Measurements from ENCODE around the gene LRMDA. TPM values are rescaled to one million over a fixed set of nuclear protein-coding genes. Genes with fewer than 3 reads are reported as not detected.

Gene LRMDA
- total RNA-seq, 1 donor from 2014 or later, result not detected

DNA sequence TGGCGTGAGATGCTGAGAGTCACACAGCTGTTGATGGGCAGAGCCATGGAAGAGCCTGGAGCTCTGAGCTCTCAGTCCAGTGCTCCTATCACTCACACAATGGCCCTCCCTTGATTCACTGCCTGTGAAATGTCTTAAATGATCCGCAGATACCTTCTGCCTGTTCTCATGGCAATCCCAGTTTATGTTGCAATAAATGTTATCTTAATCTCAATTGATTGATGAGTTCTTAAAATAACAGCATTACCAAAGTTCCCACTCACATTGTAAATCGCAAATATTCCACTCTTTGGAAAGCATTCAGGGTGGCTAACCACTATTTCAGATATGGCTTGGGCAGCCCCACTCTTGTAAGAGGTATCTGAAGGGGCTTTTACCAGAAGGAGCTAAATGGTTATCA is 865.5 kb downstream of the LRMDA start:
- no peak for ATAC-seq (ENCODE audit: low read depth)
- Mint-ChIP-seq H3K9me3 (no peaks in the 10 kb centered on the region), H3K27me3 (no peaks in the 10 kb centered on the region), H3K27ac (no peak overlapping the region), H3K4me3 (no peak overlapping the region), H3K4me1 (no peaks in the 10 kb centered on the region), H3K36me3 (ENCODE audit: low read depth) (no peaks in the 10 kb centered on the region)
- CTCF ChIA-PET, result no interaction called here
- intact Hi-C loops (cut with micrococcal nuclease), result no loop called here
- no peak for DNase-seq
- POLR2A ChIA-PET, result no interaction called here
- TF ChIP-seq, protein P1, sequence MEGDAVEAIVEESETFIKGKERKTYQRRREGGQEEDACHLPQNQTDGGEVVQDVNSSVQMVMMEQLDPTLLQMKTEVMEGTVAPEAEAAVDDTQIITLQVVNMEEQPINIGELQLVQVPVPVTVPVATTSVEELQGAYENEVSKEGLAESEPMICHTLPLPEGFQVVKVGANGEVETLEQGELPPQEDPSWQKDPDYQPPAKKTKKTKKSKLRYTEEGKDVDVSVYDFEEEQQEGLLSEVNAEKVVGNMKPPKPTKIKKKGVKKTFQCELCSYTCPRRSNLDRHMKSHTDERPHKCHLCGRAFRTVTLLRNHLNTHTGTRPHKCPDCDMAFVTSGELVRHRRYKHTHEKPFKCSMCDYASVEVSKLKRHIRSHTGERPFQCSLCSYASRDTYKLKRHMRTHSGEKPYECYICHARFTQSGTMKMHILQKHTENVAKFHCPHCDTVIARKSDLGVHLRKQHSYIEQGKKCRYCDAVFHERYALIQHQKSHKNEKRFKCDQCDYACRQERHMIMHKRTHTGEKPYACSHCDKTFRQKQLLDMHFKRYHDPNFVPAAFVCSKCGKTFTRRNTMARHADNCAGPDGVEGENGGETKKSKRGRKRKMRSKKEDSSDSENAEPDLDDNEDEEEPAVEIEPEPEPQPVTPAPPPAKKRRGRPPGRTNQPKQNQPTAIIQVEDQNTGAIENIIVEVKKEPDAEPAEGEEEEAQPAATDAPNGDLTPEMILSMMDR (IDR thresholded peaks at IDR 0.05), result no peak

- POLR2A ChIA-PET, result no interaction called here
- CTCF ChIA-PET, result no interaction called here
- H3K4me3 Mint-ChIP-seq, result no peak overlapping the region
- no peaks in the 10 kb centered on the region for H3K36me3 Mint-ChIP-seq (ENCODE audit: low read depth)
- H3K4me1 Mint-ChIP-seq, result no peaks in the 10 kb centered on the region
- H3K9me3 Mint-ChIP-seq, result no peaks in the 10 kb centered on the region
- intact Hi-C loops (cut with micrococcal nuclease), result no loop called here
- H3K27ac Mint-ChIP-seq, result no peak overlapping the region
- TF ChIP-seq, protein P1 (IDR thresholded peaks at IDR 0.05), result no peak
- no peak for DNase-seq
- H3K27me3 Mint-ChIP-seq, result no peaks in the 10 kb centered on the region
- no peak for ATAC-seq (ENCODE audit: low read depth)
Observed at GRCh38 chr10:76297358-76297757, 865.9 kb downstream of the LRMDA start.

DNA sequence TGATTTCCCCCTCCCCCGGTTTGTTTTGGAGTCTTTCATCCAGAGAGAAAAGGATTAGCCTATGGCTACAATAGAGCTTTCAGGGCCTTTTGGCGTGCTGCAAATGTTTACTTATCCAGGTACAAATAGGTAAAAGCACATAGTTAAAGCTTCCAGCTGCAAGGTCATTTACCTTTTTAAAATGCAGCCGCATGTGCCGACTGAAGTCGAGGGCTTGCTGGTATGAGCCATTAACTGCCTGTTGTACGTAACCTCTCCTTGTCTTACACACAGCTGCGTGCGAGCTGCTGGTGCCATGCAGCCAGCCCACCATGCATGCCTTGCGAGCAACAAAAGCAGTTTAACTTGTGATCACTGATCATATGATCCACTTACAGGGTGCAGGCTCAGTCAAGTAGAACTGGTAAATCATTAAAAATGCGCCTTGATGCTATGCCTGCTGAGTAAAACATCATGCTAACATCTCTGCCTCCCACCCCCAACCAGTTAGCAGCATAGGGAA is 866.4 kb downstream of the LRMDA start:
- H3K4me3 Mint-ChIP-seq, result no peak overlapping the region
- intact Hi-C loops (cut with micrococcal nuclease), result no loop called here
- no peak overlapping the region for H3K27ac Mint-ChIP-seq
- TF ChIP-seq, protein P1 (IDR thresholded peaks at IDR 0.05), result no peak
- no peaks in the 10 kb centered on the region for H3K9me3 Mint-ChIP-seq
- ChIA-PET CTCF (no interaction called here), POLR2A (no interaction called here)
- no peaks in the 10 kb centered on the region for H3K4me1 Mint-ChIP-seq
- ATAC-seq (ENCODE audit: low read depth) (no peak), DNase-seq (no peak)
- no peaks in the 10 kb centered on the region for H3K36me3 Mint-ChIP-seq (ENCODE audit: low read depth)
- no peaks in the 10 kb centered on the region for H3K27me3 Mint-ChIP-seq

DNA sequence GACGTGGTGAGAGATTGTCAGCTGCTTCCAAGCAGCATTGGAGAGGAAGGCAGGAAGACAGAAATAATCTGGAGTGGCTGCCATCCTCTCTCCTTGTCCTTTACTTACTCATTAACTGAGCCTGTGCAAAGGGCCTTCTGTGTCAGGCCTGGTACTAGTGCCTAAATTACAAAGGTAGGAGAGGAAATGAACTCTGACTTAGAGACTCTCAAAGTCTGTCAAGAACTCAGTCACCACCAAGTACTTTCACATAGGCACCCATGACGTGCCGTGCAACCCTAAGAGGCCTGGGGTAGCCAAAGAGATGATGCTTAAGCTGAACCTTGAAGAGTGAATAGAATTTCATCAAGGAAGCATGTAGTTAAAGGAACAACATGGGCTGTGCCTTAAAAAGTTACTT is 866.9 kb downstream of the LRMDA start:
- ChIA-PET POLR2A (no interaction called here), CTCF (no interaction called here)
- no peak for DNase-seq
- no peak for ATAC-seq (ENCODE audit: low read depth)
- H3K4me3 Mint-ChIP-seq, result no peak overlapping the region
- no peaks in the 10 kb centered on the region for H3K4me1 Mint-ChIP-seq
- H3K27me3 Mint-ChIP-seq, result no peaks in the 10 kb centered on the region
- intact Hi-C loops (cut with micrococcal nuclease), result no loop called here
- TF ChIP-seq, protein P1 (IDR thresholded peaks at IDR 0.05), result no peak
- no peaks in the 10 kb centered on the region for H3K9me3 Mint-ChIP-seq
- H3K27ac Mint-ChIP-seq, result no peak overlapping the region
- no peaks in the 10 kb centered on the region for H3K36me3 Mint-ChIP-seq (ENCODE audit: low read depth)

DNA sequence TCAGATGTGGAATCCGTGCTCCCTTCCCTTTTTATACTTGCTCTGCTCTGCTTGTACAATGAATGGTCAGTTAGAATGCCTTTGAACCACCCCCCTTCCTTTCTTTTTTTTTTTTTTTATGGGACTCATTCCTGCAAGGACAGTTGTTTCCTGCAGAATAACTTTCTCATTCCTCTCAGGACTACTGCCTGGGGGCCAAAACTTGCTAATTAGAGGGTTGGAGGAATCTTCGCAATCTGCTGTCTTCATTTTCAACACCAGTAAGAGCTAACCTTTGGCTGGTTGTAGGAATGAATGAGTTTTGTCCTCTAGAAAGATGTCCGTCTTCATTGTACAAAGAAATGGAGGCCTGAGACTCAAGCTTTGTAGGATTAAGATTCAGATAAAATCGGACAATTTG is 868.1 kb downstream of the LRMDA start:
- TF ChIP-seq, protein P1 (IDR thresholded peaks at IDR 0.05), result no peak
- no peak overlapping the region for H3K27ac Mint-ChIP-seq
- H3K9me3 Mint-ChIP-seq, result no peaks in the 10 kb centered on the region
- H3K27me3 Mint-ChIP-seq, result peaks cover 7% of the 10 kb centered on the region
- ChIA-PET CTCF (no interaction called here), POLR2A (no interaction called here)
- no peaks in the 10 kb centered on the region for H3K36me3 Mint-ChIP-seq (ENCODE audit: low read depth)
- no peaks in the 10 kb centered on the region for H3K4me1 Mint-ChIP-seq
- DNase-seq (no peak), ATAC-seq (ENCODE audit: low read depth) (no peak)
- intact Hi-C loops (cut with micrococcal nuclease), result no loop called here
- no peak overlapping the region for H3K4me3 Mint-ChIP-seq

Data from activated B cell treated with CpG ODN at 0.5 μM for 24 hours (primary cell).